RWPE1 (cell line): ENCODE measurements around the gene EFS.

ENCODE experiments used
- CTCF ChIA-PET: fragments of 350-600 bp; sonication (Branson Sonifier 250); formaldehyde crosslinking; extraction: SDS; loops from one replicate; lab custom pipeline; 2021; lab: Yijun Ruan, JAX
- POLR2A ChIA-PET: fragments of 400-600 bp; formaldehyde crosslinking; extraction: SDS; loops from one replicate; lab custom pipeline; 2020; ENCODE audit warnings: antibody characterized with exemption; ENCODE audit not compliant: low non-redundant PET; lab: Yijun Ruan, JAX
- DNase-seq: peaks from one replicate; pipeline ENCODE4 v3.0.0; 2012; ENCODE audit warnings: low spot score
- H3K27ac ChIP-seq: fragments of 450-650 bp; 2 replicates; pipeline ENCODE4 v1.5.1; 2017
- TF ChIP-seq, protein P1 (sequence below): fragments of 450-650 bp; conservative IDR thresholded peaks from 2 replicates; pipeline ENCODE4 v1.5.1; 2017; ENCODE audit warnings: low read depth, mild to moderate bottlenecking

EFS gene

GRCh38 chr14:23345987-23346692 is 18.8 kb downstream of the EFS start:
- TF ChIP-seq, protein P1, sequence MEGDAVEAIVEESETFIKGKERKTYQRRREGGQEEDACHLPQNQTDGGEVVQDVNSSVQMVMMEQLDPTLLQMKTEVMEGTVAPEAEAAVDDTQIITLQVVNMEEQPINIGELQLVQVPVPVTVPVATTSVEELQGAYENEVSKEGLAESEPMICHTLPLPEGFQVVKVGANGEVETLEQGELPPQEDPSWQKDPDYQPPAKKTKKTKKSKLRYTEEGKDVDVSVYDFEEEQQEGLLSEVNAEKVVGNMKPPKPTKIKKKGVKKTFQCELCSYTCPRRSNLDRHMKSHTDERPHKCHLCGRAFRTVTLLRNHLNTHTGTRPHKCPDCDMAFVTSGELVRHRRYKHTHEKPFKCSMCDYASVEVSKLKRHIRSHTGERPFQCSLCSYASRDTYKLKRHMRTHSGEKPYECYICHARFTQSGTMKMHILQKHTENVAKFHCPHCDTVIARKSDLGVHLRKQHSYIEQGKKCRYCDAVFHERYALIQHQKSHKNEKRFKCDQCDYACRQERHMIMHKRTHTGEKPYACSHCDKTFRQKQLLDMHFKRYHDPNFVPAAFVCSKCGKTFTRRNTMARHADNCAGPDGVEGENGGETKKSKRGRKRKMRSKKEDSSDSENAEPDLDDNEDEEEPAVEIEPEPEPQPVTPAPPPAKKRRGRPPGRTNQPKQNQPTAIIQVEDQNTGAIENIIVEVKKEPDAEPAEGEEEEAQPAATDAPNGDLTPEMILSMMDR = no peak
- ChIA-PET POLR2A (interaction anchor here (0.6 kb wide), 1 partner anchor 769 kb away, joined by 3 read pairs; the partner anchor contains the start of gene NRL), CTCF (interaction anchor here (0.5 to 1.3 kb wide), 4 partner anchors 27 to 247 kb away, joined by 3 to 5 read pairs (median 3); partner anchors contain the start of gene IL25)
- H3K27ac ChIP-seq = no peak overlapping the region
- DNase-seq = no peak

DNA sequence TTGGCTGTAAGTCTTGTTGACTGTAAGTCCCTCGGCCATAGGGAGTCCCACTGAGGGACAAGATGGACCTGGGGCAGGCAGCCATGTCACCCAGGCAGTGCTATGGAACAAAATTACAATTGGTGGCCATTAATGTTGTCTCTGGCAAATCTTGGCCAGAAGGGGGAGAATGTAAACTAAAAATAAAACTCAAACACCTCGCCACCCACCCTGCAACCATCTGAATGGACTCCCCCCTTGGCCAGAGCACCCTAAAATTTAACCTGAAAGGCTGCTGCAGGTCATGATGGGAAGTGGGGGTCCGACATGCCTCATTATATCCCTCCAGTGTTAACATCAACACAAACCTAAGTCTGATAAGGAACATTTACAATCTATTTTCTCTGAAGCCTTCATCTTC is 20.5 kb downstream of the EFS start:
- H3K27ac ChIP-seq = no peak overlapping the region
- DNase-seq = no peak
- TF ChIP-seq, protein P1 = no peak
- POLR2A ChIA-PET = no interaction called here
- CTCF ChIA-PET = interaction anchor here (1.0 to 1.3 kb wide), 2 partner anchors 35 to 36 kb away, joined by 5 to 6 read pairs; no protein-coding TSS in a partner anchor

DNA sequence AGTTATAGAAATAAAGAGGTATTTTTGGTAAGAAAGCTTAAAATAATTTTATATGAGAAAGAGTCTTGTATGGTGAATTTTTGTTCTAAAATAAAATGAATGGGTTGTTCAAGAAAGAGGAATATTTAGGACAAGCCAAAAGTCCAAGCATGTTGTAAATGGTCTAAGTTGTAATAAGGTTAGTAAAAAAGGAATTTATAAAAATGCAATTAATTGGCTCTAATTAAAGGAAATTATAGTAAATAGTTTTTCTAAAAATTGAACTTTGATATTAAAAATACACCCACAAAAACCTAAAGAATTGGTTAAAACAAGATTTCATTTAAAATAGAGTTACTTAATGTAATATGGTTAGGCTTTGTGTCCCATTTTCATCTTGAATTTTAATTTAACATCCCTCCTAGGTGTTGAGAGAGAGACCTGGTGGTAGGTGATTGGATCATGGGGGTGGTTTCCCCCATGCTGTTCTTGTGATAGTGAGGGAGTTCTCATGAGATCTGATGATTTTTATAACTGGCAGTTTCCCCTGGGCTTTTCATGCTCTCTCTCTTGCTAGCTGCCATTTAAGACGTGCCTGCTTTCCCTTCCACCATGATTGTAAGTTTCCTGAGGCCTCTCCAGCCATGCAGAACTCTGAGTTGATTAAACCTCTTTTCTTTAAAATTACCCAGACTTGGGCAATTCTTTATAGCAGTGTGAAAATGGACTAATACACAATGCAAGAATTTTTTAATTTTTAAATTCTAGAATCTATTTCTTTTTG is 25.3 kb downstream of the EFS start:
- ChIA-PET POLR2A (no interaction called here), CTCF (interaction anchor here (0.6 kb wide), 1 partner anchor 27 kb away, joined by 3 read pairs; no protein-coding TSS in a partner anchor)
- TF ChIP-seq, protein P1 = no peak
- no peak for DNase-seq
- no peak overlapping the region for H3K27ac ChIP-seq

DNA sequence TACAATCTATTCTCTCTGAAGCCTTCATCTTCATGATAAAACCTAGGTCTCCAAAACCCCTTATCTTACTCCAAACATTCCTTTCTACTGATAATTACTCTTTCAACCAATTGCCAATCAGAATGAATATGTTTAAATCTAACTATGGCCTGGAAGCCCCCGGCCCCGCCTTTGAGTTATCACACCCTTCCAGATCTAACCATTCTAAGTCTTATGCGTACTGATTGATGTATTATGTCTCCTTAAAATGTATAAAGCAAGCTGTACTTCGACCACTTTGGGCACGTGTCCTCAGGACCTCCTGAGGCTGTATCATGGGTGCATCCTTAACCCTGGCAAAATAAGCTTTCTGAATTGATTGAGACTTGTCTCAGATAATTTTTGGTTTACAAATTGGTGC is 29.3 kb downstream of the EFS start:
- POLR2A ChIA-PET = no interaction called here
- CTCF ChIA-PET = no interaction called here
- no peak for DNase-seq

GRCh38 chr14:23327947-23328744 is 36.8 kb downstream of the EFS start:
- CTCF ChIA-PET = interaction anchor here (2.7 kb wide), 1 partner anchor 52 kb away, joined by 34 read pairs; no protein-coding TSS in a partner anchor
- TF ChIP-seq, protein P1 = peak; percentile 89
- peak; percentile 76 for DNase-seq
- POLR2A ChIA-PET = no interaction called here
- no peak overlapping the region for H3K27ac ChIP-seq

More for the DNA sequence above, 29.3 kb downstream of the EFS start:
- H3K27ac ChIP-seq = no peak overlapping the region
- TF ChIP-seq, protein P1 = no peak
